ENCODE results near the gene COL24A1. TPM values are rescaled to one million over a fixed set of nuclear protein-coding genes. Genes with fewer than 3 reads are reported as not detected.

Gene COL24A1
- total RNA-seq, 1 experiment from 2014 or later = 0.08 TPM

Other genes with a start within 250 kb of the COL24A1 start
- gene ODF2L, start 239.6 kb upstream of the COL24A1 start, total RNA-seq (2021; ENCODE audit: unreplicated experiment) = 88.2 TPM

All from Panc1 (cell line).